Liver (tissue), 9 donors: ENCODE results near the gene KLK15. TPM values are rescaled to one million over a fixed set of nuclear protein-coding genes. Genes with fewer than 3 reads are reported as not detected.

ENCODE experiments used
- DNase-seq: peaks from one replicate; pipeline ENCODE4 v3.0.0-alpha.2; 2017; ENCODE audit warnings: low spot score
- H3K27ac ChIP-seq, 2 donors: one replicate each; pipeline ENCODE4 v1.7.0; 2013; ENCODE audit warnings: inconsistent platforms in 2 of 2, low read length in 2 of 2, control low read depth in 1 of 2, low read depth in 1 of 2, mild to moderate bottlenecking in 1 of 2
- H3K27me3 ChIP-seq, 4 donors: one replicate each; pipeline versions ENCODE4 v1.6.1 to v1.7.0; 2013; ENCODE audit warnings: low read length in 3 of 4, inconsistent platforms in 1 of 4, mild to moderate bottlenecking in 1 of 4, moderate library complexity in 1 of 4; ENCODE audit not compliant: control insufficient read depth in 4 of 4, insufficient read depth in 4 of 4
- H3K36me3 ChIP-seq, 4 donors: one replicate each; pipeline versions ENCODE4 v1.6.1 to v1.7.0; 2013; ENCODE audit warnings: low read length in 3 of 4, mild to moderate bottlenecking in 3 of 4, low read depth in 1 of 4, moderate library complexity in 1 of 4; ENCODE audit not compliant: control insufficient read depth in 4 of 4, insufficient read depth in 3 of 4
- H3K4me1 ChIP-seq, 4 donors: one replicate each; pipeline versions ENCODE4 v1.6.1 to v1.7.0; 2013; ENCODE audit warnings: low read length in 3 of 4, mild to moderate bottlenecking in 3 of 4, moderate library complexity in 1 of 4; ENCODE audit not compliant: control insufficient read depth in 4 of 4, insufficient read depth in 4 of 4
- H3K4me3 ChIP-seq, 3 donors: one replicate each; pipeline versions ENCODE4 v1.6.1 to v1.7.0; 2013; ENCODE audit warnings: low read length in 3 of 3, control low read depth in 1 of 3, low read depth in 1 of 3, mild to moderate bottlenecking in 1 of 3
- H3K9ac ChIP-seq, 2 donors: one replicate each; pipeline ENCODE4 v1.7.0; 2013; ENCODE audit warnings: low read length in 2 of 2, mild to moderate bottlenecking in 2 of 2, moderate library complexity in 2 of 2, control low read depth in 1 of 2, low read depth in 1 of 2
- H3K9me3 ChIP-seq, 4 donors: one replicate each; pipeline versions ENCODE4 v1.6.1 to v1.7.0; 2013; ENCODE audit warnings: low read length in 3 of 4; ENCODE audit not compliant: control insufficient read depth in 4 of 4
- EGR1 ChIP-seq, 2 donors: IDR thresholded peaks; 2 replicates each; pipeline ENCODE4 v1.6.1; 2016 to 2018; ENCODE audit warnings: antibody characterized with exemption in 2 of 2, low read depth in 2 of 2
- FOXA2 ChIP-seq: IDR thresholded peaks from 2 replicates; pipeline ENCODE4 v1.6.1; 2016; ENCODE audit warnings: antibody characterized with exemption
- HNF4G ChIP-seq: IDR thresholded peaks from 2 replicates; pipeline ENCODE4 v1.6.1; 2016; ENCODE audit warnings: antibody characterized with exemption
- JUND ChIP-seq, 2 donors: IDR thresholded peaks; 2 replicates each; pipeline ENCODE4 v1.6.1; 2016; ENCODE audit warnings: antibody characterized with exemption in 2 of 2
- NR2F2 ChIP-seq: IDR thresholded peaks from 2 replicates; pipeline ENCODE4 v1.6.1; 2016; ENCODE audit warnings: antibody characterized with exemption
- RAD21 ChIP-seq, 2 donors: IDR thresholded peaks; 2 replicates each; pipeline ENCODE4 v1.6.1; 2016; ENCODE audit warnings: antibody characterized with exemption in 2 of 2, mild to moderate bottlenecking in 2 of 2
- REST ChIP-seq: IDR thresholded peaks from 2 replicates; pipeline ENCODE4 v1.6.1; 2016; ENCODE audit warnings: antibody characterized with exemption, mild to moderate bottlenecking
- RXRA ChIP-seq, 2 donors: IDR thresholded peaks; 2 replicates each; pipeline ENCODE4 v1.6.1; 2017 to 2018; ENCODE audit warnings: antibody characterized with exemption in 2 of 2, mild to moderate bottlenecking in 1 of 2
- SP1 ChIP-seq: IDR thresholded peaks from 2 replicates; pipeline ENCODE4 v1.6.1; 2018; ENCODE audit warnings: antibody characterized with exemption, mild to moderate bottlenecking
- TAF1 ChIP-seq: conservative IDR thresholded peaks from 2 replicates; pipeline ENCODE4 v1.6.1; 2016; ENCODE audit warnings: antibody characterized with exemption, mild to moderate bottlenecking
- YY1 ChIP-seq: IDR thresholded peaks from 2 replicates; pipeline ENCODE4 v1.6.1; 2016; ENCODE audit warnings: antibody characterized with exemption, mild to moderate bottlenecking
- ZBTB33 ChIP-seq: IDR thresholded peaks from 2 replicates; pipeline ENCODE4 v1.6.1; 2016; ENCODE audit warnings: antibody characterized with exemption
- WGBS: extraction: QIAGEN DNeasy Blood & Tissue Kit; methylation state at CpG from one replicate; pipeline ENCODE4 v1.1.7; 2013; 5-methylcytosine and 5-hydroxymethylcytosine counted together
- polyA plus RNA-seq, 2 donors: library from polyadenylated mRNA; stranded (reverse) in 1 of 2; unstranded in 1 of 2; fragments of 200-250 nt in 1 of 2; fragments of >200 nt in 1 of 2; fragmentation: Nextera tagmentation in 1 of 2; extraction: Ambion mirVana in 1 of 2; gene quantifications; one replicate each; pipeline versions ENCODE4 v1.2.1 to v1.2.3, GENCODE V29; 2013 to 2015
- total RNA-seq, 2 donors: library from RNA; depleted of rRNA; stranded (reverse); fragments of >200 nt; gene quantifications; one replicate each; pipeline ENCODE4 v1.2.3, GENCODE V29; 2014
- TF ChIP-seq, protein P1 (sequence below): fragments of 150-350 bp; IDR thresholded peaks from 2 replicates; pipeline ENCODE4 v1.5.1; 2017; ENCODE audit warnings: improper control_type of control experiment, low read depth, low read length; ENCODE audit not compliant: missing input control
- TF ChIP-seq, protein P2 (sequence below): IDR thresholded peaks from 2 replicates; pipeline ENCODE4 v1.6.1; 2016; ENCODE audit warnings: antibody characterized with exemption
- TF ChIP-seq, protein P3 (sequence below): IDR thresholded peaks from 2 replicates; pipeline ENCODE4 v1.6.1; 2016; ENCODE audit warnings: antibody characterized with exemption
- donor health status: healthy.
- donor health status: healthy.
- donor health status: healthy.
- donor health status: healthy.
- donor health status: healthy.

The KLK15 gene
- total and polyA plus RNA-seq, 4 donors: not detected

GRCh38 chr19:50794876-50795663 lies 38.3 kb downstream of the KLK15 start (continued):
- no peak for TF ChIP-seq ZBTB33
- TF ChIP-seq RAD21 (IDR thresholded peaks at IDR 0.05): no peak

GRCh38 chr19:50794074-50794875 lies 39.1 kb downstream of the KLK15 start:
- Histone ChIP-seq H3K36me3 (peaks cover 6 to 29% (median 8%) of the 10 kb centered on the region in 4 donors), H3K27me3 (no peaks in the 10 kb centered on the region), H3K9ac (no peak overlapping the region), H3K27ac (no peak overlapping the region), H3K9me3 (no peaks in the 10 kb centered on the region), H3K4me1 (no peaks in the 10 kb centered on the region), H3K4me3 (no peak overlapping the region)
- DNase-seq: no peak
- WGBS: 28% methylated on average over 16 of the region's 16 CpGs
- TF ChIP-seq, protein P1, sequence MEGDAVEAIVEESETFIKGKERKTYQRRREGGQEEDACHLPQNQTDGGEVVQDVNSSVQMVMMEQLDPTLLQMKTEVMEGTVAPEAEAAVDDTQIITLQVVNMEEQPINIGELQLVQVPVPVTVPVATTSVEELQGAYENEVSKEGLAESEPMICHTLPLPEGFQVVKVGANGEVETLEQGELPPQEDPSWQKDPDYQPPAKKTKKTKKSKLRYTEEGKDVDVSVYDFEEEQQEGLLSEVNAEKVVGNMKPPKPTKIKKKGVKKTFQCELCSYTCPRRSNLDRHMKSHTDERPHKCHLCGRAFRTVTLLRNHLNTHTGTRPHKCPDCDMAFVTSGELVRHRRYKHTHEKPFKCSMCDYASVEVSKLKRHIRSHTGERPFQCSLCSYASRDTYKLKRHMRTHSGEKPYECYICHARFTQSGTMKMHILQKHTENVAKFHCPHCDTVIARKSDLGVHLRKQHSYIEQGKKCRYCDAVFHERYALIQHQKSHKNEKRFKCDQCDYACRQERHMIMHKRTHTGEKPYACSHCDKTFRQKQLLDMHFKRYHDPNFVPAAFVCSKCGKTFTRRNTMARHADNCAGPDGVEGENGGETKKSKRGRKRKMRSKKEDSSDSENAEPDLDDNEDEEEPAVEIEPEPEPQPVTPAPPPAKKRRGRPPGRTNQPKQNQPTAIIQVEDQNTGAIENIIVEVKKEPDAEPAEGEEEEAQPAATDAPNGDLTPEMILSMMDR: peak; percentile 4
- TF ChIP-seq, protein P2, sequence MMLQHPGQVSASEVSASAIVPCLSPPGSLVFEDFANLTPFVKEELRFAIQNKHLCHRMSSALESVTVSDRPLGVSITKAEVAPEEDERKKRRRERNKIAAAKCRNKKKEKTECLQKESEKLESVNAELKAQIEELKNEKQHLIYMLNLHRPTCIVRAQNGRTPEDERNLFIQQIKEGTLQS: no peak

- H3K9me3 ChIP-seq: no peaks in the 10 kb centered on the region
- H3K4me3 ChIP-seq: no peak overlapping the region
- no peak overlapping the region for H3K9ac ChIP-seq
- H3K36me3 ChIP-seq: peaks cover 6 to 22% (median 7%) of the 10 kb centered on the region in 4 donors
- H3K4me1 ChIP-seq: no peaks in the 10 kb centered on the region
- WGBS: 70% methylated on average over 11 of the region's 11 CpGs
- H3K27me3 ChIP-seq: no peaks in the 10 kb centered on the region
- no peak overlapping the region for H3K27ac ChIP-seq
- DNase-seq: no peak
- no peak for TF ChIP-seq ZBTB33
- no peak for TF ChIP-seq HNF4G
- TF ChIP-seq TAF1: no peak
- no peak for TF ChIP-seq RXRA (IDR thresholded peaks at IDR 0.05)
- no peak for TF ChIP-seq YY1
- no peak for TF ChIP-seq NR2F2
- TF ChIP-seq EGR1 (IDR thresholded peaks at IDR 0.05; ENCODE audit: low read depth in 2 of 2): no peak
- no peak for TF ChIP-seq RAD21 (IDR thresholded peaks at IDR 0.05)
- TF ChIP-seq JUND (IDR thresholded peaks at IDR 0.05): no peak
- TF ChIP-seq, protein P3, sequence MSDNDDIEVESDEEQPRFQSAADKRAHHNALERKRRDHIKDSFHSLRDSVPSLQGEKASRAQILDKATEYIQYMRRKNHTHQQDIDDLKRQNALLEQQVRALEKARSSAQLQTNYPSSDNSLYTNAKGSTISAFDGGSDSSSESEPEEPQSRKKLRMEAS: no peak
- no peak for TF ChIP-seq REST
- TF ChIP-seq, protein P1: no peak
- TF ChIP-seq SP1: no peak
- no peak for TF ChIP-seq FOXA2
Observed at GRCh38 chr19:50793558-50794065, 39.8 kb downstream of the KLK15 start.
